HG02970 (cell line): Measurements from ENCODE around the gene ROPN1L.

Experiments used
- ATAC-seq: cut with Tn5 transposase; IDR thresholded peaks from one replicate; pipeline ENCODE4 v1.9.1; 2021; ENCODE audit warnings: mild to moderate bottlenecking, moderate library complexity, moderate number of reproducible peaks; ENCODE audit not compliant: unreplicated experiment, low FRiP score

Gene ROPN1L

DNA sequence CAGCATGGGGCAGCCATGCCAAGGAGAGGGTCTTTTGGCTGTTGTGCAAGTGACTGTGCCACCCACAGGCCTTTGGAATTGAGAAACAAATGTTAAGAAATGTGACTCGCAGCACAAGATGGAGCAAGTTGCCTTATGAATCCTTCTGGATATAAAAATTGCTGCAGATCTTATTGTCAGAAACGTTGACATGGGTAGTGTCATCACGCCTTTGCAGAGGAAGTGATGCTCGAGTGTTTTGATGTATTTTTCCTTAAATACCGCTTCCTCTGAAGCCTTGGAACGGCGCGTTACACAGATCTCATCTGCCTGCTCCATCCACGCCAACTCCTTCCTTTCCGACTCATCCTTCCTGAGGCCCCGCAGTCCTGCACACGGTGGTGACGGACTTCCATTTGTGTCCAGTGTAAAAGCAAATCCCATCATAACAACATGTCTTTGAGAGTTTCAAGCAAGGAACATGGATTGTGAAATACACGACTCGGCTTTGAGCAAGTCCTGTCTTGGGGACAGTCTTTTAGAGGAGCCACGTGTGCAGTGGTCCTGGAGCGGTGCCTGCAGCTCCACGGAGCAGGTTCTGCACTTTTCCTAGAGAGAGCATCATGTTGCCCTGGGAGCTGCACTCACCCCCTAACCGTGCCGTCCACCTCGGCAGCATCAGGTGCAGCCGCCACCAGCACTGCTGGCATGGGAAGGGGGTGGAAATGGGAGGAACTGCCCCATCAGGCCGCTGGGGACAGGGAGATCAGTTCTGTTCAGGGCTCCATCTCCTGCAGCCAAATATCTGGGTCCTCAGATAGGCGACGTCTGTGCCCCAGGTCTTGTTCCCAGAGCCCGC lies 15.1 kb downstream of the ROPN1L start:
- no peak for ATAC-seq

- no peak for ATAC-seq
Measured at GRCh38 chr5:10457682-10458574, 16.2 kb downstream of the ROPN1L start.

GRCh38 chr5:10459080-10460055 lies 17.7 kb downstream of the ROPN1L start:
- ATAC-seq = no peak

GRCh38 chr5:10460252-10460906 lies 18.7 kb downstream of the ROPN1L start:
- no peak for ATAC-seq

DNA sequence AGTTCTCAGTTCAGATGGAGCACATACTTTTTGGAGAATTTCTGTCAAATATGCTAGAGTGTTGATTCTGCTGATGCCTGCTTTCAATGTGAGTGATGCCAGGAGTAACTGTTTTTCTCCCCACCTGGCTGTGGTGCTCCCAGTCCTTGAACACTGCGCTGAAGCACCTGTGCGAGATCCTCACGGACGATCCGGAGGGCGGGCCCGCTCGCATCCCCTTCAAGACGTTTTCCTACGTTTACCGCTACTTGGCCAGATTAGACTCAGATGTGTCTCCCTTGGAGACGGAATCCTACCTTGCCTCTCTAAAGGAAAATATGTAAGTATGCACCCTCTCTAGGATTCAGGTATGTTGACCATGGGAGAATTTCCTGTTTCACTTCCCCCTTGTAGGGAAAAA lies 19.4 kb downstream of the ROPN1L start:
- ATAC-seq = no peak

DNA sequence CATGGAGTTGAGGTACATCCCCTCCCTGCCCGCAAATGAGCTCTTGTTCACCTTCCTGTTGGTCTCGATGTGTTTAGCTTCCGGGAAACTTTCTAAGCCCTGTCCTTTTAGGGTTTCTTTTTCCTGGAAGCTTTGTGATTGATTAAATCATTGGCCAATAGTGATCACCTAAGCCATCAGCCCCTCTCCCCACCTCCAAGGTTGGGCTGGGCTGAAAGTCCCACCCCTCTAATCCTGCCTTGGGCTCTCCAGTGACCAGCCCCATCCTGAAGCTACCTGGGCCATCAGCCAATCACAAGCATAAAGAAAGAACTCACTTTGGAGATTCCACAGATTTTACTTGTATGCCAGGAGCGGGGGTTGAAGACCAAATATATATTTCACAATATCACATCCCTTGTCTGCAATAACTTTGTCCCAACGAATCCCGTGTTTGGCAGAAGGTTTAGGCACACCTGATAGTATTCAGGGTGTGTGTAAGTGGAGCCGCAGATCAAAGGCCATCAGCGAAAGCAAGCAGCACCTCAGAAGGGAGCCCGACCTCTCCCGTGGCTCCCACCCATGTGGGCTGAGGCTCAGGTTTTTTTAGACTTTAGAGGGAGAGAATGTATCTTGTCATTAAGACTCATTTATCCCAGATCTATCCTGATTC lies 20.4 kb downstream of the ROPN1L start:
- no peak for ATAC-seq

GRCh38 chr5:10463566-10463965 lies 21.9 kb downstream of the ROPN1L start:
- ATAC-seq = no peak

GRCh38 chr5:10464173-10464572 lies 22.5 kb downstream of the ROPN1L start:
- no peak for ATAC-seq

DNA sequence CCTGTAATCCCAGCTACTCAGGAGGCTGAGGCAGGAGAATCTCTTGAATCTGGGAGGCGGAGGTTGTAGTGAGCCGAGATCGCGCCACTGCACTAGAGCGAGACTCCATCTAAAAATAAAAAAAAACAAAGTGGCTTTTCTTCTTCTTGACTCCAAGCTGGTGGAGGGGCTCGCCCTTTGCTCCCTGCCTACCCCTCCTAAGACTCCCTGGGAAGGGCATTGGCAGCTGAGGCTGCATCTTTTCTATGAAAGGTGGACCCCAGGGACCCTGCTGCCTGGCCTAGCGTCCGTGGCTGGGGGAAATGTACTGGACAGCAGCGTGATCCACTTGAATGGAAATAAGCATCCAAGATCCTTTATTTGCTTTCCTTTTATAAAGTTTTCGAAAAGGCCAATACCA lies 24.0 kb downstream of the ROPN1L start:
- no peak for ATAC-seq

DNA sequence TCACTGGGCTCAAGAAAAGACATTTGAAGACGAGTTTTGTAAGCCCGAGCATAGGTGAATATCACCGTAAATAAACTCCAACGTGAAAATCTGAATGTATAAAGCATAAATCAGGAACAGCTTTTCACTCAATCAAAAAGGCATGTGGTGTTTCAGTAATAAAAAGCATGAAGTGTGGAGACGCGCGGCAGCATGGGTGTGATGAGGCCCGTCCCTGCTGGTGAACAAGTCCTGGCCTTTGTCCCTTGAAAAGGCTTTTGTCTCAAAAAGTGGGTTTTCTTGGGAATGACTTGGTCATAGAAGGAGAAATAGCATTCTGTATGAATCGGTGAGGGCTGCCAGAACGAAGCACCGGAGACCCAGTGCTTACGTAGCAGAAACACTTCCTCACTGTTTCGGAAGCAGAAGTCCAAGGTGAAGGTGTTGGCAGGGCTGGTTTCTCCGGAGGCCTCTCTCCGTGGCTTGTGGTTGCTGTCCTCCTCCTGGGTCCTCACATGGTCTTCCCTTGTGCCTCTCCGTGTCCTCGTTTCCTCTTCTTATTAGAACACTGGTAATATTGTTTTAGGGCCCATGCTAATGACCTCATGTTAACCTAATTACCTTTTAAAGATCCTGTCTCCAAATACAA lies 24.9 kb downstream of the ROPN1L start:
- no peak for ATAC-seq

DNA sequence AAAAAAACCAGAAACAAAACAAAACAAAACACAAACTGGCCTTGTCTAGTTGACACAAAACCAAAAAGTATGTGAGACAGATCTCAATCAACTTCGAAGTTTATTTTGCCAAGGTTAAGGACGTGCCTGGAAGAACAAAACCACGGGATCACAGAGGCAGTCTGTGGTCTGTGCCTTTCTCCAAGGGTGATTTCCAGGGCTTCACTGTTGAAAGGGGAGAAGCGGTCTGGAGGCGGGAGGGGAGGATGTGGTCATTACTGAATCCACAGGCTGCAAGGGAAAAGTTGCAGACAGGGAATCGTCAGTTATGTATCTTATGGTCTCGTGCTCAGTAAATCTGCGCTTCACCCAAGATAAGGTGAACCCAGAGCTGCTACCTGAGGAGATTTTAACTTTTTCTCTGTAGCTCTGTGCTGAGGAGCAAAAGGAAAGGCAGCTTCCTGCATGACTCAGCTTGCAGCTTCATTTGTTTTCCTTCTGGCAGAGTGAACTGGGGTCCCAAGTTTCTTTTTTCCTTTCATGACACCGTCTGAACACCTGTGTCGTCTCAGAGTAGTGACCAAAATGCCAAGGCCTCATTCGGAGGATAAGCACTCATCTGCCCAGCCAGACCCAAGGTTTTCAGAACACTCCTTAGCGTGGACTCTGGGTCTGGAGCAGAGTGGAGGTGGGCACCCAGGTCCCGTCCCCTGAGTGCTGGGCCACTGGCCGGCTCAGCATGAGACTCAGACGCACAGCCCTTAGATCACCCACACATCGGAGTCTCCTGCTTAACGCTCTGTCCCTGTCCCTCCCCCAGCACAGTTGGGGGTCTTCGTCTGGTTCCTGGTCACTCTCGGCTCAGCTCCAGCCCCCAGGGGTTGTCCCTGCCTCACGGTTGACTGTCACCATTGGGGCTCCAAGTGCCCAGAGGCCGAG lies 25.9 kb downstream of the ROPN1L start:
- ATAC-seq = no peak

- no peak for ATAC-seq
Measured at GRCh38 chr5:10468256-10468655, 26.6 kb downstream of the ROPN1L start.

- ATAC-seq = no peak
Measured at GRCh38 chr5:10469253-10470050, 27.8 kb downstream of the ROPN1L start.

DNA sequence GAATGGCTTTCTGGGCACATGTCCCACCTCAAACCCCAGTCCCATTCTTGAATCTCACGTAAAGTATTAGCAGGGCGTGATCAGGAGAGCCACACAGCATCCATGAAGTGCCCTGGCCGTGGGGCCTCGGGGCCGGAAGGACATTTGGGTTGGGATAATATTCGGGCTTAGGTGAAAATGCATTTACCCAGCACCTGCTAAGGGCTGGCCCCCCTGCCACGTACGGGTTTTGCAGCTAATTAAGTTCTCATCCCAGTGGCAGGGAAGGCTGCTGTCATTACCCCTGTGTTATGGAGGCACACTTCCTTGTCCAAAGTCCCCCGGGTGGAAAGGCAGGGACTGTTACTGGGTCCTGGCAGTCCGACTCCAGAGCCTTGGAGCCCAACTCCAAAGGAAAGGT lies 29.0 kb downstream of the ROPN1L start:
- no peak for ATAC-seq

DNA sequence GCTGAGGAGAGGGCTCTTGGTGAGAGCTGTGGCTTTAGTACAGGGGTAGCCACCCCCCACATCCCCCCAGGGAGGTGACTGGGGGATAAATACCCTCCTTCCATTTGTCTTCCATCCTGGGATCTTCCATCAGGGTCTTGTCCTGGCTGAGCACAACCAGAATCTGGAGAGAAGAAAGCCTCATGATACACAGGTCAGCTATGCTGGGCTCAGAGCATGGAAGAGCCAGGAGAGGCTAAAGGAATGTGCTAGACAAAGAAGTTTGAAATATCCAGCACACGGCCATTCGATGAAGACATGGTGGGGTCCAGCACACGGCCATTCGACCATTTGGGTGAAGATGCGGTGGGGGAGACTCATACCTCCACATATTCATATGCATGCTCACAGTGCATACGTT lies 30.0 kb downstream of the ROPN1L start:
- ATAC-seq = no peak

DNA sequence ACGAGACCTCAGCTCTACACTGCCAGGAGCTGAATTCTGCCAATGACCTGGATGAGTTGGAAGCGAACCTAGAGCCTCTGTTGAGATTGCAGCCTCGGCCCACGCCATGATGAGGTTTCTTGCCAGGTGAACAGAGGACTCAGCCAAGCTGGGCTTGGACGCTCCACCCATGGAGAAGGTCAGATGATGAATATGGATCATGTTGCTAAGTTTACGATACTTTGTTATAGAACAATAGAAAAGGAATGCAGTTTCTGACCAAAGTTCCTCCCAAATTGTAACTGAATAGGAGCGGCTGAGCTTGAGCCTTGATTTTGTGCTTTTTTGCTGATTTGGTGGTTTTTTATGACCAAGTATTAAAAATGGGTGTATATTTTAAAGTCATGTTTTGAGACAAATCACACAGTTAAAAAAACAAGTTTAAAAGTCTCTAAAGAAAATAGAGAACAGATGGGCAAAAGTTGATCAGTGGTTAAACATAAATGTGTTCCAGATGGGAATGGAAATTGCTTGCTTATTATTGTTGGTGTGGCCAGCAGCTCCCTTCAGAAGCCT lies 32.9 kb downstream of the ROPN1L start:
- no peak for ATAC-seq
